ENCODE measurements around the gene EMC1.
"Not testable (repeated sequence)": the region's sequence is repeated elsewhere in the genome, so short reads cannot be mapped to it uniquely, and the experiment has no call there.

DNA sequence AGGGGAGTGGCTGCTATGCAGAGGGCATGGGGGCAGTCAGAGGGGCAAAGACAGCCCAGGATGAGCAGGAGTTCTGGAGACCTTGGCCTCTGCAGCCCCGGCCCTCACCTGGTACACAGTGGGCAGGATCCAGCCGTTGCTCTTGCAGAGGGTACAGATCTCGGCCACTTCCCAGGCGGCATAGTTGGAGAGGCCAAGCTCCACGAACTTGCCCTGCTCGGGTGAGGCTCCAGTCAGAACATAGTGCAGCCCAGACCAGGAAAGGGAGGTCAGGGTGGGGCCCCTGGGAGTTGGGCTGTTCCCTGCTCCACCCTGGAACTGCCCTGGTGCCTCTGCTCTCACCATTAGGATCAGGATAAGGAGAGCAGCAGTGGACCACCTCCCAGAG, 19.0 kb upstream of the EMC1 start:
- not testable (repeated sequence) for TF ChIP-seq TAF1 (IDR thresholded peaks at IDR 0.05; ENCODE audit: low read depth, low read length); POLR2A (IDR thresholded peaks at IDR 0.05; ENCODE audit: low read depth, low read length); POLR2AphosphoS5 (IDR thresholded peaks at IDR 0.05; ENCODE audit: low read depth, low read length); SPI1 (IDR thresholded peaks at IDR 0.05; ENCODE audit: low read depth, low read length); POU2F2 (IDR thresholded peaks at IDR 0.05; ENCODE audit: low read depth, low read length); PAX5 (IDR thresholded peaks at IDR 0.05; ENCODE audit: insufficient read depth, low read length, severe bottlenecking)
